Activated CD4-positive, alpha-beta T cell treated with anti-CD3 and anti-CD28 coated beads, Interleukin-2, amount 50 U/mL, for 1 hour (primary cell): ENCODE results near the gene TMEM154.

Experiments used
- DNase-seq: peaks from one replicate; pipeline ENCODE4 v3.0.0-alpha.2; 2020

The TMEM154 gene, protein sequence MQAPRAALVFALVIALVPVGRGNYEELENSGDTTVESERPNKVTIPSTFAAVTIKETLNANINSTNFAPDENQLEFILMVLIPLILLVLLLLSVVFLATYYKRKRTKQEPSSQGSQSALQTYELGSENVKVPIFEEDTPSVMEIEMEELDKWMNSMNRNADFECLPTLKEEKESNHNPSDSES

GRCh38 chr4:152679414-152680281 lies at the start of gene TMEM154:
TSS of gene TMEM154 (minus strand) at chr4:152679997. CDS start at chr4:152679933, 64 bp downstream.
- DNase-seq: peak; percentile 58

- no peak for DNase-seq
Measured at GRCh38 chr4:152729466-152729865, 49.7 kb upstream of the TMEM154 start.

DNA sequence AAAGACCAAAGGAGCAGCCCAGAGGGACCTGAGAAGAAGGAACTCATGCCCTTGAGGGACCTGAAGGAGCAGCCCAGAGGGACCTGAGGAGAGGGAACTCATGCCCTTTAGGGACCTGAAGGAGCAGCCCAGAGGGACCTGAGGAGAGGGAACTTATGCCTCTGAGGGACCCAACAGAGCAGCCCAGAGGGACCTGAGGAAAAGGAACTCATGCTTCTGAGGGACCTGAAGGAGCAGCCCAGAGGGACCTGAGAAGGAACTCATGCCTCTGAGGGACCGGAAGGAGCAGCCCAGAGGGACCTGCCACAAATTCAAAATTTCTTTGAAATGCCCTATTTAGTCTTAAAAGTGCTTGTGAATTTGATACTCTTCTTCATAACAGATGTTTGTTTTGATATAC lies 48.5 kb upstream of the TMEM154 start:
- DNase-seq: no peak

DNA sequence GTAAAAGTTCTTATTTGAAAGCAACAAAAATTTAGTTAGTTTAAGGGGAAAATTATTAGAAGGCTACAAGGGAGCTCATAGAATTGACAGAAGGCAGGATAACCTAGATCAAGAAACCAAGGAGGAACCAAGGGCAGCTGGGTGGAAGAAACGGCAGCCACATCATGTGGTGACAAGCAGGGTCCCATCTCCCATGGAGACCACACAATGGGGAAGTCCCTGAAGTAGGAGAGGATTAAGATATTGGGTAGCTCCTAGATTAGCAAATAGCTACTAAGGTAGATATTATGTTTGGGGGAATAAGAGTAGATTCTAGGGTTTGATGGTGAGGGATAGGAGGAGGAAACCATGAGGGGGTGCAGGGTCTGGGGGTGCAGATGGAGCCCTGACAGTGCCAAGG lies 48.0 kb upstream of the TMEM154 start:
- no peak for DNase-seq

DNA sequence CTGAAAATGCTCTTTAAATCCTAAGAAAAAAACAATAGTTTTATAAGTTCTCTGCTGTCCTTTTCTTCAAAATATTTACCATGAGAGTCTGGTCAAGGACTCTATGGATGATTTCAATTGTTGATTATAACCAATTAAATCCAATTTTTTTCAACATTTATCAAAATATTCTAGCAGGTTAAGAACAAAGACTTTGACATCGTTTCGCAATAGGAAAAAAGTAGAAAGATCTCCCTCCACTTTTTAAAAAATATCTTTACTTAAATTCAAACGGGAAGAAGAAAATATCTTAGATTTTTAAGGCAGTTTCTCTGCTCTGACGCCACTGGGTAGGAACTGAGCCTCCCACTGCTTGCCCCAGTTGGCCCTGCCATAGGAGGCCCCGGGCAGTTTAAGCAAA lies 44.7 kb upstream of the TMEM154 start:
- DNase-seq: no peak

GRCh38 chr4:152723236-152723635 lies 43.4 kb upstream of the TMEM154 start:
- DNase-seq: no peak

GRCh38 chr4:152719801-152720556 lies 40.2 kb upstream of the TMEM154 start:
- no peak for DNase-seq

DNA sequence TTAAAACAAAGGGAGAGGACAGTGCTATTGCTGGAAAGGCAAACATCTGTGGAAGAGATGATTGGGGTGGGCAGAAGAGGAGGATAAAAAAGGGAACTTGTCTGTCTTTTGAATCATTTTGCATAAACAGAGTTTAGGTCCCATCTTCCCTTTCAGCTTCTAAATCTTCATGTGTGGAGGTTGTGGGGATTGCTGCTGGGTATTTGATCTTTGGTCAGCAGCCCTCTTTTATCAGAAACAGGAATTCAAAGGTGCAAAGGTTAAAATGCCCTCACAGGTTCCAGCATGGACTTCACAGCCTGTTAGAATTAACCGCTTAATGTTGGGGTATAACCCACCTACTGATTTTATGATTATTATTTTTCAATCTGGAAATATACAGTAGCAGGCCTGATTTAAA lies 39.5 kb upstream of the TMEM154 start:
- no peak for DNase-seq

DNA sequence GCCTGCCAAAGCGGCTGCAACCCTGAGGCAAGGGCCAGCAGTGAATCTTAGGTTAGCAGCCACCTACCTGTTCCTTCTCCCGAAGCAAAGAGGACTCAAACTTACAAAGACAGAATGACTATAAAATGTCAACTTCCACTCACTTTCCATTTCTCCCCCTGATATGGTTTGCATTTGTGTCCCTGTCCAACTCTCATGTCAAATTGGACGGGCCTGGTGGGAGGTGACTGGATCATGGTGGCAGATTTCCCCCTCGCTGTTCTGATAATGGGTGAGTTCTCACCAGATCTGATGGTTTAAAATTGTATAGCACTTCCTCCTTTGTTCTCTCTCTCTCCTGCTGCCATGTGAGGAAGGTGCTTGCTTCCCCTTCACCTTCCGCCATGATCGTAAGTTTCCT lies 35.3 kb upstream of the TMEM154 start:
- DNase-seq: no peak

DNA sequence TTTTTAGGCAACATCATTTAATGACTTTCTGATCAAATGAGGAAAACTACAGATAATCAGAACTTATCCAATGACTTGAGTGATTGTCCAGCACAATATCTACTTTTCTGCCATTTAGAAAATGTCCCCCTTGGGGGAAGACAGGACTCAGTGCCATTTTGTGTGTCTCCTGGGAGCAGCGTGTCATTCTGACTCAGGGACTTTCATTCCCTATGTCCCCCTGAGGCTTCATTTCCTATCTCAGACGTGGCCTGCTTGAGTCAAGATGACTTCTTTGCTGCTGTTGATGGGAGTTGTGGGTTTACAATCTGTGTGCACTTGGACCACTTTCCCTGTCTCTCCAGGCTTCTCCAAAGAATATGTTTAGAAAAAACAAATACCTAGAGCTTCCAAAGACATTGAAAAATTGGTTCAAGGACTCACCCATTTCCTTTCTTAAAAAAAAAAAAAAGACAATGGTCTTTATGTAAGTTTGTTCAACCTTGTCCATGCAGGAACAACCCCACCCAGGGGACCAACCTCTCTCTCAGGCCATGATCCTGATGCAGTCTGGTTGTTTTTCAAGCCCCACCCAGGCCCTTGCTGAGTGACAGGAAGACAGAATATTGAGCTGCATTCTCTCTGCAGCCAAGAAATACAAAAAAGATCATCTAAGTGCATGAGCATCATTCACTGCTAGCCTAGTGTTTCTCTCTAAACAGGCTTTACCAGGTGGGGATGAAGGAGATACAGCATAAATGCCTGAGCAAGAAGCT lies 34.3 kb upstream of the TMEM154 start:
- no peak for DNase-seq

DNA sequence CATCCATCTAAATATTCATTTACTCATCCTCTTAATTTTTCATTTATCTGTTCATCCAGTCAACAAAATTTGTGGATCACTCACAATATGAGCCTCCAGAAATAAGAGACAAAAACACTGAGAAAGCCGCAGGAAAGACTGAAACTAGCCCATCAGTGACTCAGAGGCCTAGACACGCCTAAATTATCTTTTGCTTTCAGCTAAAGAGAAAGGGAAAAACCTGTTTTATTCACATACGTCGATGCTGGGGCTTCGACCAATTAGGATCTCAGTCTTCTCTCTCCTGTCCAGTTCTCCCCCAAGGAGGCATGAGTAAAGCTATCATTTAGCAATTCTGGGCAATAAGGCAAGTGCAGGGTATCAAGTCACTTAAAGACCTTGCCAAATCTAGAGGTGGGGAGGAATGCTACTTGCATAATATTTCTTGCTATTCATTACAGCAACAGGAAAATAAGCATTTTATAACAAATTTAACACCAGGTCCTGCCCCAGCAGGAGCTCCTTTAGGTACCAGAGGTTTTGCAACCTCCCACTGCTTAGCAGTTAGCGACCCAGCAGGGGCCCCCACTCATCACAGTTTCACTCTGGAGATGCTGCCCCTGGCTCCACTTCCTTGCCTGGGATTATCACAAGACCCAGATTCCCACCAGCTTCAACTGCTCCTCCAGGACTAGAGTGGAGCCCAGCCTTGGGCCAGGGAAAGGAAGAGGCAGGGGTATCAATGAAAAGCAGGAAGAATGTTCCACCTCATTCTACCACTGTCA lies 30.1 kb upstream of the TMEM154 start:
- no peak for DNase-seq

GRCh38 chr4:152708796-152709195 lies 29.0 kb upstream of the TMEM154 start:
- no peak for DNase-seq

DNA sequence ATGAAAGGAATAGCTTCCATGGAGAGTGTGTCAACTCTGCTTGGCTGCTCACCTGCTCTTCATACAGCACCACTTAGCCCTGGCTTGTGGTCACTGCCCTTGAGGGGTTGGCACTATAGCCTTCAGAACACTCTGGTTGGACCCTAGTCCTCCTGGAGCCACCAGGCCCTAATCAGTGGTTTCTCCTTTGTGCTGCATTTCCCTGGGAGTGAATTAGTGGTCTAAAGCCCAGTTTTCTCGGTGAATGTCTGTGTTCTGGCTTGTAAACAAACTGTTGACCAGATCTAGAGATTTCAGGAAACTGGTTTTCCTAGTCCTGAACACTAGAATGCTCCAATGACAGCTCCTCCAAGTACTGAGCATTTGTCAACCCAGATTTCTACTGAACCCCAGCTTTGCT lies 28.6 kb upstream of the TMEM154 start:
- DNase-seq: no peak

DNA sequence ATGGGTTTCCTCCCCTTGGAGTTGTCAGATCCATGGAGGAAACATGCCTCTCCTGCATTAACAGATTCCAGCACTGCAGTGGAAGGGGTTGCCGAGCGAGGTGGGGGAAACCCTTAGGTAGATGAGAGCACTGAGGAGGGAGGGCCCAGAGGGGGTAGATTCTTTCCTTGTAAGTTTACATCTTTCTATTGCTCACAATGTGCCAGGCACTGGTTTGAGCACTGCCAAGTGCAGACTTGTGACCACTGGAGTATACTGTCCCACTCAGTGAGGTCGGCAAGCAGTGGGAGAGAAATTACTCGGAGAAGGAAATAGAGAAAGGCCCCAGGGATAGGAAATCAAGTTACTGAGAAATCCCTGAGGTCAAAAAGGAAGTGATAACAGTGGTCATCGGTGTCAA lies 27.8 kb upstream of the TMEM154 start:
- DNase-seq: no peak

- no peak for DNase-seq
Measured at GRCh38 chr4:152705903-152706302, 26.1 kb upstream of the TMEM154 start.

- no peak for DNase-seq
Measured at GRCh38 chr4:152704788-152705187, 25.0 kb upstream of the TMEM154 start.

- no peak for DNase-seq
Measured at GRCh38 chr4:152700151-152700550, 20.4 kb upstream of the TMEM154 start.

GRCh38 chr4:152699313-152699712 lies 19.5 kb upstream of the TMEM154 start:
- no peak for DNase-seq

- DNase-seq: no peak
Measured at GRCh38 chr4:152698089-152698499, 18.3 kb upstream of the TMEM154 start.

DNA sequence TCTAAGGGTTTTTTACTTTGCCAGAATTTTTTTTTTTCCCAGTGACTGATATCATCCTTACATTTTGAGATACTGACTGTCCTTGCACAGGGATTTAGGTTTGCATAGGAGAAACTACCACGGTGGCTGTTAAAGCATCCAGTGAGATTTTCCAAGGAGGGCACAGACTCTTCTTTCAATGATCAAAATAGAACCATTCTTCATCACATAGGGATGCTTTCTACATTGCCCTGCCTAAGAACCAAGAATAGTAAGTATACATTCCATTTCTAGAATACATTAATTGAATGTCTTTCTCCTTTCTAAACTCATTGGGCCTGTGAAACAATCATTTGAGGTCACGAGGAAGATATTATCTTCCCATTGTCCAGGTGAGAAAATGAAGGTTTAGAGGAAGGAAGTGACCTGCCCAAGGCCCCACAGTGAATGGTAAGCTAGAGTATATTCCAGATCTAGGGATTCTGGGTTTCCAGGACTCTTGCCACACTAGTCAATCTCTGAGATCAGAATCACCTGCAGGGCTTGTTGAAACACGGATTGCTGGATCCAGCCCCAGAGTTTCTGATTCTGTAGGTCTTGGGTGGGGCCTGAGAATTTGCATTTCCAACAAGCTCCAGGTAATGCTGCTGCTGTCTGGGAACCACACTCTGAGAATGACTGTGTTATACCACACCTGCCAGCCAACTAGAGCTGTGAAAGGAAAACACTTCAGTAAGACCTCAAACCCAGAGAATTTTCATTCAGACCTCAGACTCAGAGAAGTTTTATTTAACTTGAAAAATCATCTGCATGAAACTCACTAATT lies 17.7 kb upstream of the TMEM154 start:
- DNase-seq: no peak

- peak; percentile 29 for DNase-seq
Measured at GRCh38 chr4:152696764-152697261, 17.0 kb upstream of the TMEM154 start.
